SK-N-SH treated with all-trans-retinoic acid at 6 μM for 48 hours (cell line): ENCODE measurements around the gene SRD5A3.

Experiments
- PPARA ChIP-seq: fragments of 250-450 bp; sonication (Bioruptor Pico); IDR thresholded peaks from 2 replicates; pipeline ENCODE4 v1.5.0; 2020; ENCODE audit warnings: mild to moderate bottlenecking, borderline replicate concordance
- TF ChIP-seq, protein P1 (sequence below): fragments of 250-450 bp; sonication (Bioruptor Pico); IDR thresholded peaks from 2 replicates; pipeline ENCODE4 v1.8.0; 2020; ENCODE audit warnings: mild to moderate bottlenecking, moderate library complexity, borderline replicate concordance

DNA sequence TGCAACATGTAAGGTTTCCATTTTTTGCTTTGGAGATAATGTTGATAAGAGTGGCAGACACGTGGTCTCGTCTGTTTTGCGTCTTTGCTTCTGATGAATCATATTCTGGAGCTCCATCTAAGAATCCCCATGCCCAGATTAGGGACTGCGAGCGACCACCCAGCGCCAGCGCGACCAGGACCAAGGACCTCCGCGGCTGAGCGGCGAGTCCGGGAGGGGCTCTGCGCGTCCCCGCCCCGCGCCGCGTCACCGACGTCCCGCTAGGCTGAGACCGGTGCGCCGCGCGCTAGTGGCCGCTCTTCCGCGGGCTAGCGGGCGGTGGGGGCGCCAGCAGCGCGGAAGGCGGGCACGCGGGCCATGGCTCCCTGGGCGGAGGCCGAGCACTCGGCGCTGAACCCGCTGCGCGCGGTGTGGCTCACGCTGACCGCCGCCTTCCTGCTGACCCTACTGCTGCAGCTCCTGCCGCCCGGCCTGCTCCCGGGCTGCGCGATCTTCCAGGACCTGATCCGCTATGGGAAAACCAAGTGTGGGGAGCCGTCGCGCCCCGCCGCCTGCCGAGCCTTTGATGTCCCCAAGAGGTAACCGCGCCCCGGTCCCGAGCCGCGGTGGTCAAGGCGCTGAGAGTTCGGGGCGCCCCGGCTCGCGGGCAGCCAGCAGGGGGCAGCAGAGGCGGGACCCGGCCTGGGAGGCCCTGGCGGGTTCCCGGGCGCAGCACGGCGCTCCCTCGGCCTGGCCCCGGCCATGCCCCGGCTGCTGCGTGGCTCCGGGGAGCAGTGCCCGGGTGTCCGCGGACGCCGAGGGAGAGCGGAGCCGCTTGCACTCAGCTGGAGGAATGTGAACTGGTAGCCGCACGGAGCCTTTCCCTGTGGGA lies at the start of gene SRD5A3:
- no peak for TF ChIP-seq PPARA (CRISPR knock-in tag)
- TF ChIP-seq, protein P1, sequence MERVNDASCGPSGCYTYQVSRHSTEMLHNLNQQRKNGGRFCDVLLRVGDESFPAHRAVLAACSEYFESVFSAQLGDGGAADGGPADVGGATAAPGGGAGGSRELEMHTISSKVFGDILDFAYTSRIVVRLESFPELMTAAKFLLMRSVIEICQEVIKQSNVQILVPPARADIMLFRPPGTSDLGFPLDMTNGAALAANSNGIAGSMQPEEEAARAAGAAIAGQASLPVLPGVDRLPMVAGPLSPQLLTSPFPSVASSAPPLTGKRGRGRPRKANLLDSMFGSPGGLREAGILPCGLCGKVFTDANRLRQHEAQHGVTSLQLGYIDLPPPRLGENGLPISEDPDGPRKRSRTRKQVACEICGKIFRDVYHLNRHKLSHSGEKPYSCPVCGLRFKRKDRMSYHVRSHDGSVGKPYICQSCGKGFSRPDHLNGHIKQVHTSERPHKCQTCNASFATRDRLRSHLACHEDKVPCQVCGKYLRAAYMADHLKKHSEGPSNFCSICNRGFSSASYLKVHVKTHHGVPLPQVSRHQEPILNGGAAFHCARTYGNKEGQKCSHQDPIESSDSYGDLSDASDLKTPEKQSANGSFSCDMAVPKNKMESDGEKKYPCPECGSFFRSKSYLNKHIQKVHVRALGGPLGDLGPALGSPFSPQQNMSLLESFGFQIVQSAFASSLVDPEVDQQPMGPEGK (CRISPR knock-in tag), result no peak
